GM19035 (cell line): ENCODE data around the gene DRG1.
"Not testable (repeated sequence)": the region's sequence is repeated elsewhere in the genome, so short reads cannot be mapped to it uniquely, and the experiment has no call there.

Experiments used
- ATAC-seq: cut with Tn5 transposase; IDR thresholded peaks from one replicate; pipeline ENCODE4 v1.9.1; 2021; ENCODE audit not compliant: unreplicated experiment

Gene DRG1

GRCh38 chr22:31441652-31442051, 42.2 kb downstream of the DRG1 start:
- no peak for ATAC-seq

GRCh38 chr22:31442768-31443489, 43.5 kb downstream of the DRG1 start:
- no peak for ATAC-seq

GRCh38 chr22:31443516-31443915, 44.1 kb downstream of the DRG1 start:
- ATAC-seq, result no peak

- ATAC-seq, result no peak
Measured at GRCh38 chr22:31445642-31446041, 46.2 kb downstream of the DRG1 start.

GRCh38 chr22:31446208-31446607, 46.8 kb downstream of the DRG1 start:
- no peak for ATAC-seq

- no peak for ATAC-seq
Measured at GRCh38 chr22:31446767-31447166, 47.4 kb downstream of the DRG1 start.

GRCh38 chr22:31447337-31447736, 47.9 kb downstream of the DRG1 start:
- ATAC-seq, result no peak

GRCh38 chr22:31448382-31448781, 49.0 kb downstream of the DRG1 start:
- no peak for ATAC-seq

GRCh38 chr22:31449506-31449905, 50.1 kb downstream of the DRG1 start:
- no peak for ATAC-seq

GRCh38 chr22:31451709-31452571, 52.5 kb downstream of the DRG1 start:
- ATAC-seq, result no peak

- no peak for ATAC-seq
Measured at GRCh38 chr22:31461699-31462098, 62.3 kb downstream of the DRG1 start.

GRCh38 chr22:31465307-31465706, 65.9 kb downstream of the DRG1 start:
- ATAC-seq, result no peak

- ATAC-seq, result no peak
Measured at GRCh38 chr22:31474743-31475142, 75.3 kb downstream of the DRG1 start.

- ATAC-seq, result no peak
Measured at GRCh38 chr22:31475800-31476199, 76.4 kb downstream of the DRG1 start.

GRCh38 chr22:31477329-31477728, 77.9 kb downstream of the DRG1 start:
- ATAC-seq, result peak; percentile 77

GRCh38 chr22:31481129-31481528, 81.7 kb downstream of the DRG1 start:
- no peak for ATAC-seq

- ATAC-seq, result not testable (repeated sequence)
Measured at GRCh38 chr22:31482470-31482869, 83.1 kb downstream of the DRG1 start.
